Measurements from ENCODE around the gene SNCAIP.

DNA sequence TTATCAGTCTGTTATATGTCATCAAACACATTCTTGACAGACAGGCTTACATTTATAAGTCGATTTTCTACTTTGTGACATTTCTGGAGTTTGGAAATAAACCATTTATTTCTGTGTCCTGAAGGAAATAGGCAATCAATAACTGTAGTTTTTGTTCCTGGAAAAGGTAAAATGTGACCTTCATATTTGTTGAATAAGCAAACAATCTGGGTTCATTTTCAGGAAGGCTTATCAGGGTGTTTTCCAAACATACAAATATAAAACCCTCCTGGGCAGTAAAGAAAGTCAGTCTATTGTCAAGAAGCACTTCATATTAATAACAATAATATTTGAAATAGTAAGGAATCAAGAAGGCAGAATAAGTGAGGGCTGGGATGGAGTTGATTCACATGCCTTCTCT, 195.0 kb downstream of the SNCAIP start:
- TF ChIP-seq CTCF (IDR thresholded peaks at IDR 0.05) (no peak), SIN3A (IDR thresholded peaks at IDR 0.05; ENCODE audit: borderline replicate concordance, insufficient read depth, low read depth, low read length) (no peak)
